MCF 10A (cell line): ENCODE measurements around the gene SLC26A11. TPM values are rescaled to one million over a fixed set of nuclear protein-coding genes. Genes with fewer than 3 reads are reported as not detected.

ENCODE experiments used
- BruUV-seq: library from RNA; stranded (reverse); fragments of 400-500 nt; replicated peaks from 2 replicates; lab custom pipeline; 2021; lab: Mats Ljungman, UMichigan
- CTCF ChIA-PET: fragments of 300-600 bp; sonication (Branson Sonifier 250); formaldehyde crosslinking; extraction: SDS; loops from one replicate; lab custom pipeline; 2021; ENCODE audit warnings: antibody characterized with exemption, inconsistent platforms; lab: Yijun Ruan, JAX
- POLR2A ChIA-PET: fragments of 300-600, 350-650 bp; sonication (Branson Sonifier 250); formaldehyde crosslinking; extraction: SDS; loops from one replicate; lab custom pipeline; 2020; ENCODE audit warnings: antibody characterized with exemption, inconsistent platforms; lab: Yijun Ruan, JAX
- DNase-seq: peaks from one replicate; pipeline ENCODE4 v3.0.0-alpha.2; 2018; ENCODE audit not compliant: unreplicated experiment
- H3K27ac Mint-ChIP-seq: one replicate; pipeline ENCODE4 v1.8.0; 2022; ENCODE audit warnings: mild to moderate bottlenecking, low read depth, mixed read lengths; ENCODE audit not compliant: unreplicated experiment
- H3K27me3 Mint-ChIP-seq: one replicate; pipeline ENCODE4 v1.8.0; 2022; ENCODE audit warnings: mixed read lengths; ENCODE audit not compliant: insufficient read depth, unreplicated experiment
- H3K36me3 Mint-ChIP-seq: one replicate; pipeline ENCODE4 v1.8.0; 2022; ENCODE audit warnings: mild to moderate bottlenecking, moderate library complexity, mixed read lengths; ENCODE audit not compliant: insufficient read depth, unreplicated experiment
- H3K4me1 Mint-ChIP-seq: one replicate; pipeline ENCODE4 v1.8.0; 2022; ENCODE audit warnings: mixed read lengths; ENCODE audit not compliant: insufficient read depth, unreplicated experiment
- H3K4me3 Mint-ChIP-seq: one replicate; pipeline ENCODE4 v1.8.0; 2022; ENCODE audit warnings: mild to moderate bottlenecking, moderate library complexity, mixed read lengths; ENCODE audit not compliant: unreplicated experiment
- H3K9me3 Mint-ChIP-seq: one replicate; pipeline ENCODE4 v1.8.0; 2022; ENCODE audit warnings: mixed read lengths; ENCODE audit not compliant: unreplicated experiment
- intact Hi-C: fragments of 100-400 bp; cut with micrococcal nuclease; formaldehyde crosslinking; loops from 2 replicates; pipeline ENCODE4 v1.14.1; 2022
- total RNA-seq: library from RNA; stranded (reverse); gene quantifications from 2 replicates; pipeline ENCODE4 v1.2.3, GENCODE V29; 2022
- TF ChIP-seq, protein P1 (sequence below): fragments of 200-600 bp; IDR thresholded peaks from one replicate; pipeline ENCODE4 v1.8.0; 2022; ENCODE audit warnings: antibody characterized with exemption, mild to moderate bottlenecking; ENCODE audit not compliant: unreplicated experiment

The SLC26A11 gene
- total RNA-seq, 1 experiment from 2014 or later = 11.7 TPM

DNA sequence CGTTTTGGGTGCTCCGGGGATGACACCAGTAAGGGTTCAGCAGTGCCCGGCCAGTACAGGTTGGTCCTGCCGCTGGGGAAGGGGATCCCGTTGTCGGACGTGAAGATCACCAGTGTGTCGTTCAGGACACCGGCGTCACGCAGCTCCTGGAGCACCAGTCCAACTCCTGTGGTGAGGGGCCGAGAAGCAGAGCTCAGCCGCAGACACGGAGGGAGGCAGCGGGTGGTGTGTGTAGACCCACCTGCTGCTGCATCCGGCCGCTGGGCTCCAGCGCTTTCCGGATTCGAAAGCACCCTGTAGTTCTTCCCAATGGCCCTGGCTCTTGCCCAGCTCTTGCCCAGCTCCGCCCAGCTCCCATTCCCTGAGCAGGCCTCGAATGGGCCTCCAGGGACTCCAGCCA is 8.1 kb upstream of the SLC26A11 start:
- Mint-ChIP-seq H3K9me3 (no peaks in the 10 kb centered on the region), H3K27me3 (no peaks in the 10 kb centered on the region), H3K4me1 (no peaks in the 10 kb centered on the region), H3K27ac (no peak overlapping the region), H3K4me3 (no peak overlapping the region), H3K36me3 (peaks cover 26% of the 10 kb centered on the region)
- POLR2A ChIA-PET = no interaction called here
- DNase-seq = no peak
- CTCF ChIA-PET = interaction anchor here (0.6 kb wide), 1 partner anchor 151 kb away, joined by 3 read pairs; no protein-coding TSS in a partner anchor
- no TSS peak for BruUV-seq
- TF ChIP-seq, protein P1, sequence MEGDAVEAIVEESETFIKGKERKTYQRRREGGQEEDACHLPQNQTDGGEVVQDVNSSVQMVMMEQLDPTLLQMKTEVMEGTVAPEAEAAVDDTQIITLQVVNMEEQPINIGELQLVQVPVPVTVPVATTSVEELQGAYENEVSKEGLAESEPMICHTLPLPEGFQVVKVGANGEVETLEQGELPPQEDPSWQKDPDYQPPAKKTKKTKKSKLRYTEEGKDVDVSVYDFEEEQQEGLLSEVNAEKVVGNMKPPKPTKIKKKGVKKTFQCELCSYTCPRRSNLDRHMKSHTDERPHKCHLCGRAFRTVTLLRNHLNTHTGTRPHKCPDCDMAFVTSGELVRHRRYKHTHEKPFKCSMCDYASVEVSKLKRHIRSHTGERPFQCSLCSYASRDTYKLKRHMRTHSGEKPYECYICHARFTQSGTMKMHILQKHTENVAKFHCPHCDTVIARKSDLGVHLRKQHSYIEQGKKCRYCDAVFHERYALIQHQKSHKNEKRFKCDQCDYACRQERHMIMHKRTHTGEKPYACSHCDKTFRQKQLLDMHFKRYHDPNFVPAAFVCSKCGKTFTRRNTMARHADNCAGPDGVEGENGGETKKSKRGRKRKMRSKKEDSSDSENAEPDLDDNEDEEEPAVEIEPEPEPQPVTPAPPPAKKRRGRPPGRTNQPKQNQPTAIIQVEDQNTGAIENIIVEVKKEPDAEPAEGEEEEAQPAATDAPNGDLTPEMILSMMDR = no peak
- intact Hi-C loops = no loop called here

DNA sequence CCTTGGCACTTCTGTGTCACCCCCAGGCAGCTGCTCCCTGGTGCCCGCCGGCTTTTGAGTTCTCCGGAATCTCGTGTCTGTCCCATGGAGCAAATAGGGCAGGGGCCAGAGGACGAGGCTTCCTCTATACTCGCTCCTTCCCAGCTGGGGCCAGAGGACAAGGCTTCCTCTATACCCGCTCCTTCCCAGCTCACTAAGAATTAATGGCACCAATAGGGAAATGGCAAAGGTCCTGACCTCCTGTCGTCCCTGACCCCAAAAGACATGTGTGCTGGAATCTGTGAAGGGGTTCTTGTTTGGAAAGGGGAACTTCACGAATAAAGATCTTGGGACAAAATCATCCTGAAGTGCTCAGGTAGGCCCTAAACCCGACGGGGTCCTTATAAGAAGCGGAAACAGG is 7.7 kb upstream of the SLC26A11 start:
- no peaks in the 10 kb centered on the region for H3K9me3 Mint-ChIP-seq
- ChIA-PET CTCF (interaction anchor here (0.7 to 0.8 kb wide), 2 partner anchors 17 to 262 kb away, joined by 3 read pairs; no protein-coding TSS in a partner anchor), POLR2A (no interaction called here)
- BruUV-seq = no TSS peak
- H3K4me3 Mint-ChIP-seq = no peak overlapping the region
- peaks cover 30% of the 10 kb centered on the region for H3K36me3 Mint-ChIP-seq
- intact Hi-C loops = no loop called here
- no peaks in the 10 kb centered on the region for H3K27me3 Mint-ChIP-seq
- no peak for DNase-seq
- peaks cover 3% of the 10 kb centered on the region for H3K4me1 Mint-ChIP-seq
- no peak overlapping the region for H3K27ac Mint-ChIP-seq
- TF ChIP-seq, protein P1 = no peak

DNA sequence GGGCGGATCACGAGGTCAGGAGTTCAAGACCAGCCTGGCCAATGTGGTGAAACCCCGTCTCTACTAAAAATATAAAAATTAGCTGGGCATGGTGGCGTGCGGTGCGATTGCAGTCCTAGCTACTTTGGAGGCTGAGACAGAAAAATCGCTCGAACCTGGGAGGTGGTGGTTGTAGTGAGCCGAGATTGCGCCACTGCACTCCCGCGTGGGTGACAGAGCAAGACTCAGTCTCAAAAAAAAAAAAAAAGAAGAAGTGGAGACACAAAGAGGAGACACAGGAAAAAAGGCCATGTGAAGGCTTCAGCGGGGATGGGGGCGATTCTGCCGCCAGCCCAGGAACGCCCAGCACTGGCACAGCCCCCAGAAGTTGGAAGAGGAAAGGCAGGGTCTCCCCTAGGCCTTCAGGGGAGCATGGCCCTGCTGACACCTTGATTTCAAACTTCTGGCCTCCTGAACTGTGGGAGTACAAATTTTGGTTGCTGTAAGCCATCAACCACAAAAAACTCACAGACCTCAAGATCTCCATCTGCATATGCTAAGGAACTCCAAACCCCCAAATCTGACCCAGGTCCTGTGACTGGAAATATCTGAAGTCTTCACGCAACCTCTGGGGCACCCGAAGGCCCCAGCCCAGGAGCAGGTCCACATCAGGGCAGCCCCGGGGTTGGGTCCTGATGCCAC is 7.1 kb upstream of the SLC26A11 start:
- Mint-ChIP-seq H3K36me3 (peaks cover 33% of the 10 kb centered on the region), H3K4me3 (no peak overlapping the region), H3K4me1 (peaks cover 6% of the 10 kb centered on the region), H3K27me3 (no peaks in the 10 kb centered on the region), H3K27ac (no peak overlapping the region), H3K9me3 (no peaks in the 10 kb centered on the region)
- no peak for DNase-seq
- POLR2A ChIA-PET = no interaction called here
- CTCF ChIA-PET = interaction anchor here (0.7 to 0.8 kb wide), 2 partner anchors 18 to 261 kb away, joined by 3 read pairs; no protein-coding TSS in a partner anchor
- BruUV-seq = no TSS peak
- intact Hi-C loops = no loop called here
- TF ChIP-seq, protein P1 = no peak

DNA sequence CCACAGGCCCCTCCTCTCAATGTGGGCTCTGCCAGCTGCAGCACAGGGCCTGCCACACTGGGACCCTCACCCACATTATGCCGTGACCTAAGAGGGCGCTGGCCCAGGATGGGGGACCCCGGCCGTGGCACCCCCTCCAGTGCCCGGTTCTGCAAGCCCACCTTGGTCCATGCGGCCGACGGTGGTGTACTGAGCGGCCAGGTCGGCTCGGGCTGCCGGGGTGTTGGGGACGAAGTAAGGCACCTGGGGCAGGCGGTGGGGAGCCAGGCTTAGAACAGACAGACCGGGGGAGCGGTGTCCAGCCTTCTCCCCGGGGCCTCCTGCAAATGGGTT is 6.6 kb upstream of the SLC26A11 start:
- intact Hi-C loops = no loop called here
- Mint-ChIP-seq H3K9me3 (no peaks in the 10 kb centered on the region), H3K4me1 (peaks cover 6% of the 10 kb centered on the region), H3K36me3 (peaks cover 33% of the 10 kb centered on the region), H3K4me3 (no peak overlapping the region), H3K27ac (no peak overlapping the region), H3K27me3 (no peaks in the 10 kb centered on the region)
- TF ChIP-seq, protein P1 = no peak
- CTCF ChIA-PET = no interaction called here
- no TSS peak for BruUV-seq
- DNase-seq = no peak
- POLR2A ChIA-PET = no interaction called here
